Neural crest cell (in vitro differentiated cells): ENCODE results near the gene C3orf33. TPM values are rescaled to one million over a fixed set of nuclear protein-coding genes. Genes with fewer than 3 reads are reported as not detected.

ENCODE experiments used
- DNase-seq: peaks from one replicate; pipeline ENCODE4 v3.0.0; 2021; ENCODE audit warnings: low read depth, mixed read lengths, low spot score
- H3K27ac Mint-ChIP-seq: one replicate; pipeline ENCODE4 v1.8.0; 2021; ENCODE audit warnings: mild to moderate bottlenecking, mixed read lengths; ENCODE audit not compliant: unreplicated experiment
- H3K27me3 Mint-ChIP-seq: 2 replicates; pipeline ENCODE4 v1.8.0; 2021; ENCODE audit warnings: low read depth, mild to moderate bottlenecking, mixed read lengths
- H3K36me3 Mint-ChIP-seq: 2 replicates; pipeline ENCODE4 v1.8.0; 2021; ENCODE audit warnings: low read depth, mild to moderate bottlenecking, mixed read lengths
- H3K4me1 Mint-ChIP-seq: 2 replicates; pipeline ENCODE4 v1.8.0; 2021; ENCODE audit warnings: mixed read lengths
- H3K4me3 Mint-ChIP-seq: one replicate; pipeline ENCODE4 v1.8.0; 2021; ENCODE audit warnings: mild to moderate bottlenecking, mixed read lengths
- H3K9me3 Mint-ChIP-seq: 2 replicates; pipeline ENCODE4 v1.8.0; 2021; ENCODE audit warnings: mixed read lengths
- CTCF ChIP-seq: fragments of 200-600 bp; sonication (generic); conservative IDR thresholded peaks from 2 replicates; pipeline ENCODE4 v1.5.0; 2021; ENCODE audit warnings: antibody characterized with exemption, mild to moderate bottlenecking
- total RNA-seq: library from RNA; stranded (reverse); gene quantifications from 2 replicates; pipeline ENCODE4 v1.2.1, GENCODE V29; 2021

The C3orf33 gene
- total RNA-seq, 1 donor from 2014 or later, result 4.2 TPM

DNA sequence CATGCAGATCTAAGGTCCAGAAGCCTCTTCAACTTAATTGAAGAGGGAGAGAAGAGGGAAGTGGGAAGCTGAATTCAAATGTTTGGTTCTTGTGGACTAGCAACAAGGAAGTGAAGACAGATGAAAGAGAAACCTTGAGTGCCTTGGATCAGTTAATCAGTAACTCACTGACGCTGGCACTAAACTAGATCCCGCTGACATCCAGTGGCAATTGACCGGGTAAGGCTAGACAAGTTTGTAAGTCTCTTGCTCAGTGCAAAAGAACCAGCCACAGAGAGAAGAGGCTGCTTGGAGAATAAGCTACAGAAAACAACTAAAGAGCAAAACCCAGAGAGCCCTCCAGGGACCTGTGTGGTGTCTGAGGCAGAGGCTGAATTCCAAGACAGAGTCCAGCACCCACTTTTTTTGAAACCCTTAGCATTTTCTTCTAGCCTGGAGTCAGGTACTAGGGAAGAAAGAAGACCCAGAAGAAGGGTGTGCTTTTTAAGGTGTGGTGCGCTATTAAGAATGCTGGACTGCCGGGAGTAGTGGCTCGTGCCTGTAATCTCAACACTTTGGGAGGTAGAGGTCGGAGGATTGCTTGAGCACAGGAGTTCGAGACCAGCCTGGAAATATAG lies 68.1 kb downstream of the C3orf33 start:
- H3K4me3 Mint-ChIP-seq, result peak overlapping the region; percentile 50
- H3K27me3 Mint-ChIP-seq, result no peaks in the 10 kb centered on the region
- TF ChIP-seq CTCF, result no peak
- H3K27ac Mint-ChIP-seq, result no peak overlapping the region
- peaks cover 6% of the 10 kb centered on the region for H3K36me3 Mint-ChIP-seq
- no peak for DNase-seq
- H3K4me1 Mint-ChIP-seq, result peaks cover 39% of the 10 kb centered on the region
- H3K9me3 Mint-ChIP-seq, result peaks cover 2% of the 10 kb centered on the region

DNA sequence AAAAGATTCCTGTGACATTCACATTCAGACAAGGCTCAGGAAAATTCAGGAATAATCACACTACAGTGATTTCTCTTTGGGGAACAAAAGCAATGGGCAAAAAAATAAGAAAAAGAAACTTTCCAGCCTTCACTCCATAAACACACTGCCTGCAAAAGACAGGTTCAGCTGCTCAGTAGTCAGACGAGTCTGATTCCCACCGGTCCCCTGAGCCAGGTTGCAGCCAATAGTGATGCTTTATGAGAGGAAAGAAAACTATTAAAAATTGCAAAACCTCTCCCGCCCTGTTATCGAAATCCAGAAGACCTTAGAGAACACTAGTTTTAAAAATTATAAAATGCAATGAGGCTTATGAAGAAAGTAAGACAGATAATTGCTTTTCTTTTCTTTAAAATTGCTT lies 69.7 kb downstream of the C3orf33 start:
- Mint-ChIP-seq H3K9me3 (peaks cover 2% of the 10 kb centered on the region), H3K4me3 (no peak overlapping the region), H3K27me3 (no peaks in the 10 kb centered on the region), H3K36me3 (peaks cover 7% of the 10 kb centered on the region), H3K27ac (no peak overlapping the region), H3K4me1 (peaks cover 32% of the 10 kb centered on the region)
- no peak for DNase-seq
- TF ChIP-seq CTCF, result no peak

- DNase-seq, result no peak
- Mint-ChIP-seq H3K9me3 (peaks cover 8% of the 10 kb centered on the region), H3K4me1 (peaks cover 21% of the 10 kb centered on the region), H3K4me3 (no peak overlapping the region), H3K27me3 (no peaks in the 10 kb centered on the region), H3K27ac (no peak overlapping the region), H3K36me3 (peaks cover 26% of the 10 kb centered on the region)
- no peak for TF ChIP-seq CTCF
Measured at GRCh38 chr3:155730843-155731242, 75.2 kb downstream of the C3orf33 start.

- peaks cover 17% of the 10 kb centered on the region for H3K4me1 Mint-ChIP-seq
- TF ChIP-seq CTCF, result no peak
- no peak overlapping the region for H3K4me3 Mint-ChIP-seq
- H3K36me3 Mint-ChIP-seq, result peaks cover 41% of the 10 kb centered on the region
- no peaks in the 10 kb centered on the region for H3K27me3 Mint-ChIP-seq
- peaks cover 15% of the 10 kb centered on the region for H3K9me3 Mint-ChIP-seq
- no peak overlapping the region for H3K27ac Mint-ChIP-seq
- DNase-seq, result no peak
Measured at GRCh38 chr3:155727836-155728235, 78.2 kb downstream of the C3orf33 start.

DNA sequence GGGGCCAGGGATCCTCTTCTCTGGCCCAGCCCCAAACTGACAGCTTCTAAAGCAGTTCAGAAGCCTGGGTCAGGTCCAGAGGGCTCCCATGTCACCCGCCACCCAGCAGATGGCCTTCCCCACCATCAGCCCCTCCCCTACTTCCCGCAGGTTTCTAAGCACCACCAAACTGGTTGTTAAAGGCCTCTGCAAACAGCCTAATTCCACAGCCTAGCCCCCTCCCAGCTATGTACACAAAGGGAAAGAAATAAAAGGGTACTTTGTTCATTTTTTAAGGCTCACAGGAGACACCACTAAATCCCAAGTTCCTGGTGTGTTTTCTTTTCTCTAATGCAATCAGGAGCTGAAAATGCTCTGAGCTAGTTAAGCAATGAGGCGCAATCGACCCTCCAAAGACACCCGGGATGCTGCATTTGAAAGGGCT lies 91.8 kb downstream of the C3orf33 start:
- DNase-seq, result no peak
- H3K4me1 Mint-ChIP-seq, result peaks cover 22% of the 10 kb centered on the region
- H3K4me3 Mint-ChIP-seq, result peak overlapping the region; percentile 15
- no peaks in the 10 kb centered on the region for H3K27me3 Mint-ChIP-seq
- TF ChIP-seq CTCF, result no peak
- peak overlapping the region; percentile 79 for H3K27ac Mint-ChIP-seq
- peaks cover 10% of the 10 kb centered on the region for H3K36me3 Mint-ChIP-seq
- no peaks in the 10 kb centered on the region for H3K9me3 Mint-ChIP-seq

Other genes with a start within 250 kb of the C3orf33 start
- 21.4 and 22.4 TPM in 2 replicates for gene PLCH1, start 61.2 kb downstream of the C3orf33 start, total RNA-seq
- gene SLC33A1, start 48.1 kb upstream of the C3orf33 start, total RNA-seq, result 17.7 and 18.8 TPM in 2 replicates
- gene GMPS, start 64.4 kb upstream of the C3orf33 start, total RNA-seq, result 129 and 131 TPM in 2 replicates